Stimulated activated effector memory CD8-positive, alpha-beta T cell treated with anti-CD3 and anti-CD28 coated beads, Interleukin-12 subunit alpha, Interleukin-12 subunit beta, amount 100 ng/mL, for 72 hours (primary cell): ENCODE results near the gene SYNGAP1.
"Not testable (repeated sequence)": the region's sequence is repeated elsewhere in the genome, so short reads cannot be mapped to it uniquely, and the experiment has no call there.

Source experiments
- ATAC-seq: fragments of 150-1000 bp; cut with Tn5 transposase; 2 replicates; pipeline ENCODE4 v1.10.0; 2021
- DNase-seq, 2 donors: peaks; one replicate each; pipeline ENCODE4 v3.0.0; 2021 to 2022; ENCODE audit warnings: low spot score in 2 of 2
- H3K27ac Mint-ChIP-seq: one replicate; pipeline ENCODE4 v1.8.0; 2022; ENCODE audit warnings: mild to moderate bottlenecking, mixed read lengths
- H3K36me3 Mint-ChIP-seq: one replicate; pipeline ENCODE4 v1.8.0; 2022; ENCODE audit warnings: mild to moderate bottlenecking, mixed read lengths
- H3K4me1 Mint-ChIP-seq: one replicate; pipeline ENCODE4 v1.8.0; 2022; ENCODE audit warnings: mixed read lengths
- H3K4me3 Mint-ChIP-seq: one replicate; pipeline ENCODE4 v1.8.0; 2022; ENCODE audit warnings: mild to moderate bottlenecking, mixed read lengths
- H3K9me3 Mint-ChIP-seq: one replicate; pipeline ENCODE4 v1.8.0; 2022; ENCODE audit warnings: mixed read lengths

Gene SYNGAP1

GRCh38 chr6:33455051-33455450 lies 35.2 kb downstream of the SYNGAP1 start:
- Mint-ChIP-seq H3K4me1 (peaks cover 29% of the 10 kb centered on the region), H3K36me3 (peaks cover 47% of the 10 kb centered on the region), H3K4me3 (peak overlapping the region; percentile 94), H3K27ac (peak overlapping the region; percentile 89), H3K9me3 (no peaks in the 10 kb centered on the region)
- DNase-seq (no peak), ATAC-seq (no peak)

DNA sequence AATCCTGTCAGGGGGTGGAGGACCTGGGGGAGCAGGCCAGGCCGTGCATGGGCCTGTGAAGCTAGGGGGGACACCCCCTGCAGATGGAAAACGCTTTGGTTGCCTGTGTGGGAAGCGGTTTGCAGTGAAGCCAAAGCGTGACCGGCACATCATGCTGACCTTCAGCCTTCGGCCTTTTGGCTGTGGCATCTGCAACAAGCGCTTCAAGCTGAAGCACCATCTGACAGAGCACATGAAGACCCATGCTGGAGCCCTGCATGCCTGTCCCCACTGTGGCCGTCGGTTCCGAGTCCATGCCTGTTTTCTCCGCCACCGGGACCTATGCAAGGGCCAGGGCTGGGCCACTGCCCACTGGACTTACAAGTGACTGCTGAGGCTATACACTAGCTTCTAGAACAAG lies 36.3 kb downstream of the SYNGAP1 start:
- ATAC-seq (no peak), DNase-seq (no peak)
- H3K4me1 Mint-ChIP-seq = peaks cover 29% of the 10 kb centered on the region
- no peak overlapping the region for H3K27ac Mint-ChIP-seq
- H3K4me3 Mint-ChIP-seq = no peak overlapping the region
- H3K36me3 Mint-ChIP-seq = peaks cover 47% of the 10 kb centered on the region
- no peaks in the 10 kb centered on the region for H3K9me3 Mint-ChIP-seq

DNA sequence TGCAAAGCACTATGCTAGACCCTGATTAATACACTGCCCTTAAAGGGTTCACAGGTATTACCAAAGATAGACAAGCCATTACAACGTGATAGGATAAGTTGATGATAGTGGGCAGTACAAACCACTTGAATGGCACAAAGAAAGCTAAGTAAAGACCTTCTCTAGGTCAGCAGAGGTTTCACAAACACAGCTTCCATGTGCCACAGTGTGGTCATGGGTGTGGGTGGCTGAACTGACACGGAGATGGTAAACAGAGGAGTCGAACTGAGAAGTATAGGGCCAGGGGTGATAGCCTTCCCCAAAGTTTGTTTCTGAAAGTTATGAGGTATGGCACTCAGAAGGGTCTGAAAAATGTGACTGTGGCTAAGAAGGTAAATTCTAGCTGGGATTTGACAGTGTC lies 38.8 kb downstream of the SYNGAP1 start:
- no peak for DNase-seq
- ATAC-seq = no peak

GRCh38 chr6:33459226-33459625 lies 39.4 kb downstream of the SYNGAP1 start:
- no peak overlapping the region for H3K4me3 Mint-ChIP-seq
- no peak overlapping the region for H3K27ac Mint-ChIP-seq
- DNase-seq (no peak), ATAC-seq (no peak)
- peaks cover 10% of the 10 kb centered on the region for H3K4me1 Mint-ChIP-seq
- no peaks in the 10 kb centered on the region for H3K9me3 Mint-ChIP-seq
- H3K36me3 Mint-ChIP-seq = peaks cover 30% of the 10 kb centered on the region

More for the DNA sequence above, 38.8 kb downstream of the SYNGAP1 start:
- peaks cover 14% of the 10 kb centered on the region for H3K4me1 Mint-ChIP-seq
- H3K36me3 Mint-ChIP-seq = peaks cover 35% of the 10 kb centered on the region
- no peak overlapping the region for H3K4me3 Mint-ChIP-seq
- H3K27ac Mint-ChIP-seq = no peak overlapping the region
- no peaks in the 10 kb centered on the region for H3K9me3 Mint-ChIP-seq

DNA sequence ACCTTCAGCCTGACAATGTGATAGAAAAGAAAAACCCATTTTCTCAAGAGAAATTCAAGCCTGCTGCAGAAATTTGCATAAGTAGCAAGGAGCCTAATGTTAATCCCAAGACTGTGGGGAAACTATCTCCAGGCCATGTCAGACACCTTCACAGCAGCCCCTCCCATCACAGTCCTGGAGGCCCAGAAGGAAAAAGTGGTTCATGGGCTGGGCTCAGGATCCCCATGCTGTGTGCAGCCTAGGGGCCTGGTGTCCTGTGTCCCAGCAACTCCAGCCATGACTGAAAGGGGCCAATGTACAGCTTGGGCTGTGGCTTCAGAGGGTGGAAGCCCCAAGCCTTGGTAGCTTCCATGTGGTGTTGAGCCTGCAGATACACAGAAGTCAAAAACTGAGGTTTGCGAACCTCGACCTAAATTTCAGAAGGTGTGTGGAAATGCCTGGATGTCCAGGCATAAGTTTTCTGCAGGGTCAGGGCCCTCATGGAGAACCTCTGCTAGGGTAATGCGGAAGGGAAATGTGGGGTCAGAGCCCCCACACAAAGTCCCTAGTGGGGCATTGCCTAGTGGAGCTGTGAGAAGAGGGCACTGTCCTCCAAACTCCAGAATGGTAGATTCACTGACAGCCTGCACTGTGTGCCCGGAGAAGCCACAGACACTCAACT lies 46.3 kb downstream of the SYNGAP1 start:
- no peaks in the 10 kb centered on the region for H3K36me3 Mint-ChIP-seq
- no peak overlapping the region for H3K4me3 Mint-ChIP-seq
- no peak for ATAC-seq
- no peak for DNase-seq
- no peaks in the 10 kb centered on the region for H3K9me3 Mint-ChIP-seq
- H3K4me1 Mint-ChIP-seq = no peaks in the 10 kb centered on the region
- H3K27ac Mint-ChIP-seq = no peak overlapping the region

DNA sequence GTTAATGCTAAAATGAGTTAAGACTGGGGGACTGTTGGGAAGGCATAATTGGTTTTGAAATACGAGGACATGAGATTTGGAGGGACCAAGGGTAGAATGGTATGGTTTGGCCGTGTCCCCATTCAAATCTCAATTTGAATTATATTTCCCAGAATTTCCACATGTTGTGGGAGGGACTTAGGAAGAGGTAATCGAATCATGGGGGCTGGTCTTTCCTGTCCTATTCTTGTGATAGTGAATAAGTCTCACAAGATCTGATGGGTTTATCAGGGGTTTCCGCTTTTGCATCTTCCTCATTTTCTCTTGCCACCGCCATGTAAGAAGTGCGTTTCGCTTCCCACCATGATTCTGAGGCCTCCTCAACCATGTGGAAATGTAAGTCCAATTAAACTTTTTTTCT lies 47.2 kb downstream of the SYNGAP1 start:
- no peaks in the 10 kb centered on the region for H3K4me1 Mint-ChIP-seq
- no peaks in the 10 kb centered on the region for H3K36me3 Mint-ChIP-seq
- ATAC-seq (no peak), DNase-seq (no peak)
- no peak overlapping the region for H3K27ac Mint-ChIP-seq
- no peak overlapping the region for H3K4me3 Mint-ChIP-seq
- no peaks in the 10 kb centered on the region for H3K9me3 Mint-ChIP-seq

- no peak overlapping the region for H3K4me3 Mint-ChIP-seq
- H3K9me3 Mint-ChIP-seq = no peaks in the 10 kb centered on the region
- no peak overlapping the region for H3K27ac Mint-ChIP-seq
- no peaks in the 10 kb centered on the region for H3K4me1 Mint-ChIP-seq
- H3K36me3 Mint-ChIP-seq = no peaks in the 10 kb centered on the region
- no peak for ATAC-seq
- DNase-seq = no peak
Measured at GRCh38 chr6:33469661-33470060, 49.8 kb downstream of the SYNGAP1 start.

- ATAC-seq (no peak), DNase-seq (no peak)
- H3K4me1 Mint-ChIP-seq = no peaks in the 10 kb centered on the region
- H3K36me3 Mint-ChIP-seq = no peaks in the 10 kb centered on the region
- H3K9me3 Mint-ChIP-seq = no peaks in the 10 kb centered on the region
- H3K27ac Mint-ChIP-seq = no peak overlapping the region
- H3K4me3 Mint-ChIP-seq = no peak overlapping the region
Measured at GRCh38 chr6:33477864-33478263, 58.0 kb downstream of the SYNGAP1 start.

- Mint-ChIP-seq H3K9me3 (no peaks in the 10 kb centered on the region), H3K27ac (peak overlapping the region; percentile 11), H3K36me3 (no peaks in the 10 kb centered on the region), H3K4me1 (no peaks in the 10 kb centered on the region), H3K4me3 (no peak overlapping the region)
- no peak for ATAC-seq
- no peak for DNase-seq
Measured at GRCh38 chr6:33481192-33481591, 61.3 kb downstream of the SYNGAP1 start.

DNA sequence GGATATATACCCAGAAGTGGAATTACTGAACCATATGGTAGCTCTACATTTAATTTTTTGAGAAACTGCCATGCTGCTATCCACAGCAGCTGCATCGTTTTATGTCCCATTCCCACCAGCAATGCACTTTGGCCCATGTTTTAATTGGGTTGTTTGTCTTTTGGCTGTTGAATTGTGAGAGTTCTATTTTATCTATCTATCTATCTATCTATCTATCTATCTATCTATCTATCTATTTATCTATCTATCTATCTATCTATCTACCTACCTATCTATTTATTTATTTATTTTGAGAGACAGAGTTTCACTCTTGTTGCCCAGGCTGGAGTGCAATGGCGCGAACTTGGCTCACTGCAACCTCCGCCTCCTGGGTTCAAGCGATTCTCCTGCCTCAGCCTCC lies 62.8 kb downstream of the SYNGAP1 start:
- DNase-seq, H3K36me3 Mint-ChIP-seq, ATAC-seq, H3K9me3 Mint-ChIP-seq, H3K27ac Mint-ChIP-seq, H3K4me1 Mint-ChIP-seq, H3K4me3 Mint-ChIP-seq: not testable (repeated sequence)

GRCh38 chr6:33483678-33484077 lies 63.8 kb downstream of the SYNGAP1 start:
- Mint-ChIP-seq H3K4me3 (no peak overlapping the region), H3K27ac (no peak overlapping the region), H3K9me3 (no peaks in the 10 kb centered on the region), H3K4me1 (no peaks in the 10 kb centered on the region), H3K36me3 (no peaks in the 10 kb centered on the region)
- no peak for ATAC-seq
- no peak for DNase-seq

- H3K36me3 Mint-ChIP-seq, DNase-seq, H3K9me3 Mint-ChIP-seq, ATAC-seq, H3K27ac Mint-ChIP-seq, H3K4me1 Mint-ChIP-seq, H3K4me3 Mint-ChIP-seq: not testable (repeated sequence)
Measured at GRCh38 chr6:33484673-33485262, 64.9 kb downstream of the SYNGAP1 start.

- not testable (repeated sequence) for H3K4me3 Mint-ChIP-seq, ATAC-seq, H3K36me3 Mint-ChIP-seq, H3K27ac Mint-ChIP-seq, H3K9me3 Mint-ChIP-seq, H3K4me1 Mint-ChIP-seq, DNase-seq
Measured at GRCh38 chr6:33485680-33486079, 65.8 kb downstream of the SYNGAP1 start.

DNA sequence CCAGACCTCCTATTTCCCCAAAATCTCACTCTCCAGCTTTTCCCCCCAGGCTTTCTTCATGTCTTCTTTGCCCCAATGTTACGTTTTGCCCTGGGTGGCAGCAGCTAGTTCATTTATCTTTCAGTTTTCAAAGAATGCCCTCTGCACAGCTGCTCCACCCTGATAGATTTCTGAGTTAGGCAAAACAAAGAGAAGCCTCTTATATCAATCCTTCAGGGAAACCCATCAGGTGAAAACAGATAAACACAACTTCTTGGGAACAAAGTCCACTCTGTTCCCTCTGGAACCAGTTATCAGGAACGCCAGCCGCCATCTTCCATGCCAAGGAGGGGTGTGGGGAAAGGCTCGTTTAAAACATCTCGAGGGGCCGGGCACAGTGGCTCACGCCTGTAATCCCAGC lies 68.5 kb downstream of the SYNGAP1 start:
- Mint-ChIP-seq H3K36me3 (no peaks in the 10 kb centered on the region), H3K4me3 (no peak overlapping the region), H3K27ac (no peak overlapping the region), H3K4me1 (peaks cover 5% of the 10 kb centered on the region), H3K9me3 (no peaks in the 10 kb centered on the region)
- no peak for ATAC-seq
- no peak for DNase-seq

DNA sequence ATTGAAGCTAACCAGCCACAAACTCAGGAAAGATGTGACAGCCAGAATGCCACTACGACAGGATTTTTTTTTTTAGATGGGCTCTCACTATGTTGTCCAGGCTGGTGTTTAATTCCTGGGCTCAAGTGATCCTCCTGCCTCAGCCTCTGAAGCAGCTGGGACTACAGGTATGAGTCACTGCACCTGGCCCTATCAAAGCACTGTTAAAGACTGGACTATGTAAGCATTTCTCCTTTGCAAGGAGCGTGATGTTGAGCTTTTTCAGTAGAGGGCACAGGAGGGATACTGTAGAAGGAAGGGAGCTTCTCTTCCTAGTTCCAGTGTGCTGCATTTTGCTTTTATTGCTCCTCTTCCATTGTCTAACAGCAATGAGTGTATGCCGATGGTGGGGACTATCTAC lies 70.3 kb downstream of the SYNGAP1 start:
- ATAC-seq (peak; percentile 11), DNase-seq (no peak)
- H3K4me1 Mint-ChIP-seq = peaks cover 5% of the 10 kb centered on the region
- H3K4me3 Mint-ChIP-seq = no peak overlapping the region
- H3K27ac Mint-ChIP-seq = no peak overlapping the region
- no peaks in the 10 kb centered on the region for H3K9me3 Mint-ChIP-seq
- H3K36me3 Mint-ChIP-seq = no peaks in the 10 kb centered on the region

DNA sequence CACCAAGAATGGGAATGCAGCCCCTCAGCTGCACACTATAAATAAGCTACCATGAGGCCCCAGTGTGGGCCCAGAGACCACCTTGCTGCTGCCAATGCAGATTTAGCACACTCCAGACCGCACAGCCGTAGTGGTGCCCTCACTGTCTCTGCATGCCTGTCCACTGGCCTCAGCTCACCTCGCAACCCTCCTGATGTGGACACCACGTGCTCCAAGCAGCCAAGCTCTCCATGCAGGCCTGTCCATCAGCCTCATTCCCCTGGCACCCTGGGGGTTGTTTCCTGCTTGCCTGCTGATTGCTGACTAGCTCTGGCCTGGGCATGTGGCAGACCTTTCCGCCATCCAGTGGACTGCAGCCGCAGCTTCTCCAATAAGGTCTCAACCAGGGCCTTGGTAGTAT lies 70.8 kb downstream of the SYNGAP1 start:
- no peaks in the 10 kb centered on the region for H3K36me3 Mint-ChIP-seq
- no peak overlapping the region for H3K27ac Mint-ChIP-seq
- peaks cover 5% of the 10 kb centered on the region for H3K4me1 Mint-ChIP-seq
- no peaks in the 10 kb centered on the region for H3K9me3 Mint-ChIP-seq
- H3K4me3 Mint-ChIP-seq = no peak overlapping the region
- peak; percentile 8 for ATAC-seq
- DNase-seq = no peak
